HG03460 (cell line): ENCODE results near the gene BPTF.
"Not testable (repeated sequence)": the region's sequence is repeated elsewhere in the genome, so short reads cannot be mapped to it uniquely, and the experiment has no call there.

ENCODE experiments used
- ATAC-seq: cut with Tn5 transposase; IDR thresholded peaks from one replicate; pipeline ENCODE4 v1.9.1; 2021; ENCODE audit not compliant: unreplicated experiment

BPTF gene

GRCh38 chr17:67833134-67833533, 7.8 kb downstream of the BPTF start:
- no peak for ATAC-seq

GRCh38 chr17:67833946-67834631, 8.8 kb downstream of the BPTF start:
- no peak for ATAC-seq

GRCh38 chr17:67834634-67835033, 9.3 kb downstream of the BPTF start:
- ATAC-seq = no peak

GRCh38 chr17:67836205-67836987, 11.1 kb downstream of the BPTF start:
- ATAC-seq = no peak

GRCh38 chr17:67837965-67838364, 12.7 kb downstream of the BPTF start:
- ATAC-seq = no peak

GRCh38 chr17:67838538-67838937, 13.2 kb downstream of the BPTF start:
- ATAC-seq = no peak

- no peak for ATAC-seq
Measured at GRCh38 chr17:67841992-67842391, 16.7 kb downstream of the BPTF start.

GRCh38 chr17:67842648-67843047, 17.3 kb downstream of the BPTF start:
- ATAC-seq = no peak

GRCh38 chr17:67845374-67845773, 20.1 kb downstream of the BPTF start:
- ATAC-seq = no peak

GRCh38 chr17:67848189-67848588, 22.9 kb downstream of the BPTF start:
- ATAC-seq = not testable (repeated sequence)

- ATAC-seq = not testable (repeated sequence)
Measured at GRCh38 chr17:67848846-67849245, 23.5 kb downstream of the BPTF start.

- no peak for ATAC-seq
Measured at GRCh38 chr17:67850991-67851631, 25.8 kb downstream of the BPTF start.

GRCh38 chr17:67853703-67854102, 28.4 kb downstream of the BPTF start:
- ATAC-seq = no peak

GRCh38 chr17:67854378-67854777, 29.1 kb downstream of the BPTF start:
- ATAC-seq = no peak

GRCh38 chr17:67855504-67856324, 30.4 kb downstream of the BPTF start:
- ATAC-seq = no peak

- ATAC-seq = not testable (repeated sequence)
Measured at GRCh38 chr17:67856402-67856801, 31.1 kb downstream of the BPTF start.

- no peak for ATAC-seq
Measured at GRCh38 chr17:67862614-67863217, 37.4 kb downstream of the BPTF start.

- ATAC-seq = peak; percentile 71
Measured at GRCh38 chr17:67863624-67864247, 38.4 kb downstream of the BPTF start.

GRCh38 chr17:67865438-67865837, 40.1 kb downstream of the BPTF start:
- ATAC-seq = no peak

- ATAC-seq = no peak
Measured at GRCh38 chr17:67867591-67867990, 42.3 kb downstream of the BPTF start.
